HG02678 (cell line): Measurements from ENCODE around the gene TUBE1.
"Not testable (repeated sequence)": the region's sequence is repeated elsewhere in the genome, so short reads cannot be mapped to it uniquely, and the experiment has no call there.

ENCODE experiments used
- ATAC-seq: cut with Tn5 transposase; IDR thresholded peaks from one replicate; pipeline ENCODE4 v1.9.1; 2021; ENCODE audit warnings: mild to moderate bottlenecking, moderate library complexity; ENCODE audit not compliant: unreplicated experiment

Gene TUBE1, protein sequence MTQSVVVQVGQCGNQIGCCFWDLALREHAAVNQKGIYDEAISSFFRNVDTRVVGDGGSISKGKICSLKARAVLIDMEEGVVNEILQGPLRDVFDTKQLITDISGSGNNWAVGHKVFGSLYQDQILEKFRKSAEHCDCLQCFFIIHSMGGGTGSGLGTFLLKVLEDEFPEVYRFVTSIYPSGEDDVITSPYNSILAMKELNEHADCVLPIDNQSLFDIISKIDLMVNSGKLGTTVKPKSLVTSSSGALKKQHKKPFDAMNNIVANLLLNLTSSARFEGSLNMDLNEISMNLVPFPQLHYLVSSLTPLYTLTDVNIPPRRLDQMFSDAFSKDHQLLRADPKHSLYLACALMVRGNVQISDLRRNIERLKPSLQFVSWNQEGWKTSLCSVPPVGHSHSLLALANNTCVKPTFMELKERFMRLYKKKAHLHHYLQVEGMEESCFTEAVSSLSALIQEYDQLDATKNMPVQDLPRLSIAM

DNA sequence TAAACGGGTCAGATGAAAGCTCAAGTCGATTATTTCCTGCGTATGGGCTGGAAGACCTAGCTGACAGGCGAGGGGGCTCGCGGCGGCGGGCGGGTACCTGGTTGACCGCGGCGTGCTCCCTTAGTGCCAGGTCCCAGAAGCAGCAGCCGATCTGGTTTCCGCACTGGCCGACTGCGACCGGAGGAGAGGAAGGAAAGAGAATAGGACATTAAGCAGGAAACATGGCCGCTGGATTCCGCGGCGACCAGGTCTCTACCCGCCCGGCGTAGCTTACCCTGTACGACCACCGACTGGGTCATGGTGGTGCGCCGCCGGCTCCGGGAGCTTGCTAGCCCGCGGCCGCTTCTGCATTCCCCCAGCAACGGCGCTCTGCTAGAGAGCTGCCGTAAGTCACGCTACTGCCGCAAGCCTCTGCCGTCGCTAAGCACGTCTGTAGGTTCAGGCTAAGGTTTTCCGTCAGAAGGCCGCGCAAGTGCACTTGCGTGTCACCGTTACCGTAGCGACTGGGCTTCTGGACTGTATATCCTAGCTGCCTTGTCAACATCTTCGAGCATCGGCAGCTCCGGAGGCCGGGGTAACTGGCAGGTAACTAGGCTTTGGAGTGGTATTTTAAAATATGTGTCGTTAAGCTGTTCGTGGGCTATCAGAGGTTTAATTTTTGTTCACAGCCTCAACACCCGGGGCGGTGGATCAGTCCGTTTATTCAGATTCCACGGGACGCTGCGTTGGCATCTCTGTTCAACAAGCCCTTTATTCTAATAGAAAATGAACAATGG, at the start of gene TUBE1, which contains the start of gene FAM229B:
Gene TUBE1, minus strand, starts transcription at position 347 of the 776 bp plus-strand sequence. Its CDS starts 48 bp downstream, at position 299.
Gene FAM229B, plus strand, starts transcription at position 456 of the 776 bp plus-strand sequence. CDS start 11,693 bp downstream, outside the sequence.
- peak; percentile 97 for ATAC-seq

DNA sequence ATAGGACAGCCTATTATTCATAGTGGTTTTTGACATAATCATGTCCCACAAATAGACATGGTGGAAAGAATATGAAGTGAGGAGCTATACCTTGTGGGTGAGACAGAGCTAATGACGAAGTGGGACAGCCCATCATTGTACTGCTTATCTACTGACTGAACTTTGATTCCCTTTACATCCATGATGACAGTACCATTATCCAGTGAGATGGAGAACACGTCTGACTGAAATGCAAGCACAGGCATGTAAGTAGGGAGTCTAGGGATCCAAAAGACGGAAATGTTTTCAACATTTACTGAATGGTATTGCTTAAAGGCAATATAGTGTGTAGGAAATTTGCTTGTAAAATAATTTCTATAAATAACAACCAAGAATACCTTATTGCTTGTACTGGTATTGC, 43.6 kb upstream of the TUBE1 start:
- ATAC-seq = no peak

DNA sequence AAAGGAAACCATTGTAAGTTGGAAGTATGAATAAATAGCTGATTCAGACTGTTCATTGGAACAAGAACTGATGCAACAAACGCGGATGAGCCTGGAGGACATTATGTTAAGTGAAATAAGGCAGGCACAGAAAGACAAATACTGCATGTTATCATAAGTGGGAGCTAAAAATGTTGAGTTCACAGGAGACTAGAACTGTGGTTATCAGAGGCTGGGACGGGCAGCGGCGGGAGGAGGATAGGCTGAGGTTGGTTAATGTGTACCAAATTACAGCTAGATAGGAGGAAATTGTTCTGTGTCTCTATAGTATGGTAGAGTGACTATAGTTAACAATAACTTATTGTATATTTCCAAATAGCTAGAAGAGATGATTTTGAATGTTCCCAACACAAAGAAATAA, 40.9 kb upstream of the TUBE1 start:
- ATAC-seq = no peak

DNA sequence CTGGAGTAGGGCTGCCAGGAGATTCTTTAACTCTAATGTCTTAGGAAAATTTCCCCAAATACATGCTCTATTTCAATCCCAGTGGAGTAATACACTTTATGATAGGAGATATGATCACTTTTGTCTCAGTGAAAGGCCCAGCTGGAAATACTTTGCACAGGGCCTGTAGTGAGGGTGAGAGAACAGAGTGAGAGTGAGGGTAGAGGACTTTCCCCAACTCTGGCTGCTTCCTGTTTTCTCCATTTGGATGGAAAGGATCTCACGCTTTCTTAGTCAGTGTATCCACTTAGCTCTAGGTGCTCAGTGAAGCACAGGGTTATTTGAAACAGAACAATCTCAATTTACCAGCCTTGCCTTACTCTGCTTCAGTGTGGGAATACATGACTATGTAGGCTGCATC, 36.7 kb upstream of the TUBE1 start:
- ATAC-seq = no peak

DNA sequence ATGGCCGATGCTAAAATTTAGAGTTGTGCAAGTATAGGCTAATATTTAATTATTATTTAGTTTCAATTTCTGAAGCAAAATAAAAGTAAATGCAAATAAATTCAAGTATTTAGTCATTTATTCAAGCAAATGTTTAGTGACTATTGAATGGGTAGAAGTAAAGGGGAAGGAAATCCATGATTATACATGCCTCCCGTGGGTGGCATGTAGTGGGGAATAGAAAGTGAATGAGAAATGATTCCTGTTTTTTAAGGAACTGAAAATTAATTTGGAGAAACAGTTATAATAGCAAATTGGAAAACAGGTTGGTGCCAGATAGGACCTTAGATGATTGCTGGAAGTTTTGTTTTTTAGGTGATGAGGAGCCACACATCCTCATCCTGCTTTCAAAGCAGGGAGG, 35.5 kb upstream of the TUBE1 start:
- no peak for ATAC-seq

DNA sequence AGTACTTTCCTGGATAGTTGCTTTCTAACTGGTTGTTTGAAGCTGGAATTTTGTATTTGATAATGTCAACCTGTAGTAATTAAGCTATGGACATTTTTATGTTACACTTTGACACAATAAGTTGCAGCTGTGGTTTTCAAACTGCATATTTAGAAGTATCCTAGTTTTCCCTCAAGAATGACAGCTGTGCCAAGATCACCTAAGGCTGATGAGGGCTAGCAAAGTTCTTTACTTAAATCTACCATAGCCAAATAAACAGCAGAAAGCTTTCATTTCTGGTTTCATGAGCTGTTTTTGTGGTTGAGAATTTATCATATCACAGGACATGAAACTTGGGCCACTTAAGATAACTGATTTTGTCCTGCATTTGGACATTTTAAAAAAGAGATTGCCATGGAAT, 30.8 kb upstream of the TUBE1 start:
- ATAC-seq = no peak

DNA sequence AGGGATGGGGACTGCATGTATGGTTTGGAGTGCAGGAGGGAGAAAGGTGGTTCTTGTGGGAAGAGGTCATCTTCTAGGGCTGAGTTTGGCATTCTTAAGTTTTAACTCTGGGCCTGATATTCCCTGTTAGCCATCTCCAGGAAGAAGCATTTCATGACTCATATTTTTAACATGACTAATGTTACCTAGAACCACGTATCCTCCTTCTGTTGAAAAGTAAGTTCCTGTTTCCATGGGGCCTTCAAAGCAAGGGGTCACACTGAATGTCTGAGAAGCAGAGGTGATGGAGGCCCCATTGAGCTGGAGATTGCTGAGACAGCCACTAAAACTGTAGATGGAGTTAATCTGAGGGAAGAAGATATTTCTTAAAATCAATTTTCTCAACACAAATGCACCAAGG, 30.3 kb upstream of the TUBE1 start:
- no peak for ATAC-seq

DNA sequence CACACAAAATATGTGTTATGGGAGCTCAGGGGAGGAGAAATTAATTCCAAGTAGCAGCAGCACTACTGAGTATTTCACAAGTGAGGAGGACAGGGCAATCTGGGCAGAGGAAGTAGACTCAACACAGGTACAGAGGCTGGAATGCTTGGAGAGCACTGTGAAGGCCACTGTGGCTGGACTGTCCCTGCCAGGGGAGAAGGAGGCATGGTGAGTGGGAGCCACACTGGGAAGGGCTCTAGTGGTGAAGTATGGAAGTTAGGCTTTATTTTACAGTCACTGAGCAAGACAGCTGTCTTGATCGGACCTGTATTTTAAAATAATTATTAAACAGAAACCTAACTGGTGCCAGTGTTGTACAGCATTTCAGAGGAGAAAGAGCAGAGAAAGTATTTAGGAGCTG, 28.9 kb upstream of the TUBE1 start:
- ATAC-seq = no peak

DNA sequence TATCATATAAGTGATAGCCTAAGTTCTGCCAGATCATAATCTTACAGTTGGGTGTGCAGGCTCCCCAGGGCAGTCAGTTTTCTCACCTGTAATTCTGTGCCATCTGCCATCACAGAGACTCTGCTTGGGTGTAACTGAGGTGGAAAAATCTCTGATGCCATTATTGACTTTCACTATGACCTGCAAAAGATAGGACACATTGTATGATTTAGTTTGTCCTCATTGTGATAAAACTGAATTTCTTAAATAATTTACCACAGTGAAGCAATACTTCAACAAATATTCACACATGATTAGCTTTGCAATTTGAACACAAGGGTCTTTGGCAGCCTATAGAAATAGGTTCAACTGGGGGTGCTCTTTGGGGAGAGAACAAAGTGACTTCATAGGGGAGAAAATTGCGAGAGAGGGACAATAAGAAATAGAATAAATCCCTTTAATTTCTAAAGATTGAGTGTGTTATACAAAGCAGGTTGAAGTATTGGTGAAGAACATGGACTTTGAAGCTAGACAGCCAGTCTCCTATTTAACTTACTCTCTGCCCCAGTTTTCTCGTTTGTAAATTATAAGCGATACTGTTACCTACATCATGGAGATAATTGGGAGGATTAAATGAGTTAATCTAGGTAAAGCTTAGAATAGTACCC, 27.4 kb upstream of the TUBE1 start:
- no peak for ATAC-seq

DNA sequence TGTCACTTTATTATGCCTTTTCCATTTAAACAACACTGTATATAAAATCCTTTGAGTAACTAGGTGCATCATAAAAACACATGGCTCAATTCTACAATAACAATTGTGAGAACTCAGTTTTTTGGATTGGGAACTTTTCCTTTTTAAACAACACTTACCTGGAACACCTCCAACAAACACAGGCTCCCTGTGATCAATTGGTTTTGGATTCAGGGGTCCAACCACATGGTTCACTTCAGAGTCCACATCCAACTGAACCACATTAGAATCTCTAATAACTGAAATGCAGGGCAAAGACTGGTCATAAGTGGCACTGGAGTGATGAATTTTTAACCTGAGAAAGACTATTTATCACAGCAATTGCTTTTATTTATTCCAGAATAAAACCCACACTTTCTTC, 26.6 kb upstream of the TUBE1 start:
- no peak for ATAC-seq

DNA sequence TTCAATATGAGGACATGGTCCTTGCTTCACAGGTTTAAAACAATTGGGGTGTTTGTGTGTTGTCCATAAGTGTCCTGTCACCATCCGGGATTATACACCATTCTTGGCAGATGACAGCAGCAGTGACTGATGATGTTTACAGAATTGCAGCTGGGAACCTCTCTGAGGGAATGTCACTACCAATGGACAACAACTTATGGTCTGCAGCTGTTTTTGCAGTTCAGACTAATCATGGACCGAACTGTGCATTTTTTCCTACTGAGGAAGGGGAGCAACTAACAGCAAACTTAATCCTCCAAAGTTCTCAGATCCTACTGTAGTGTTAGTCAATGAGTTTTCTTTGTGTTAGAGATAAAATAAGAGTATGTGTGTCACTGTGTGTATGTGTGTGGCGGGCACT, 26.1 kb upstream of the TUBE1 start:
- no peak for ATAC-seq

DNA sequence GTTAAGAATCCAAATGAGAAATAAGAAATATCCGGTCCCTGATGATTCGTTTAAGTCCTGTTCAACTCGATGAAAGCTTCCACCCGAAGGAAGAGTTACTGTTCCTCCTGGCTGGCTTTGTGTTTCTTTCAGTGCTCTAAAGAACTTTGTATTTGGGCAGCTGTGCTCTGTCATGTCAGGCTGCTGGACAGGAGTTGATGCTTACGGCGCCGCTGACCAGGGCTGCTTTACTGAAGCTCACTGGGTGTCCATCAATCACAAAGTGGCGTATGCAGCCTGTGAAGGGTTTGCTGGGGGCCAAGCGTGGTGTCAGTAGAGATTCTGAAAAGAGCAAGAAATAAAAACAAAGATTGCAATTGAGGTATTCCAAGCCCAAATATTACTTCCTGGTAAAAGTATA, 22.0 kb upstream of the TUBE1 start:
- ATAC-seq = no peak

DNA sequence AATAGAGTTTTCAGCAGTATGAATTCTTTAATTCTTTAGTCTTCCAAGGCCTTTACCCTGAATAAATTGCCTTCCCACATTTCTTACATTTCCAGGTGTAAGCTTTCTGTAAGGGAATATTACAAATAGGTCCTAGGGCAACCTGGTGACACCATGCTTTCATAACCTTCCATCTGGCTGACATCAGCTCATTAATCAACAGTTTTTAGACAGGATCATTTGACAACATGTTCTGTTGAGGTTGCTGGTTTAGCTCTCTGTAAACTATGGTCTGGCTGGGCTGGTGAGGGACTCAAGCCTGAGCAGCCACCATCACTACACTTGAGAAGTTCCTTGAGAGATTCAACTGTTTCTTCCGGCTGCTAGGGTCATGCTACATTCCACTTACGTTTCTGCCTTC, 19.3 kb upstream of the TUBE1 start:
- no peak for ATAC-seq

DNA sequence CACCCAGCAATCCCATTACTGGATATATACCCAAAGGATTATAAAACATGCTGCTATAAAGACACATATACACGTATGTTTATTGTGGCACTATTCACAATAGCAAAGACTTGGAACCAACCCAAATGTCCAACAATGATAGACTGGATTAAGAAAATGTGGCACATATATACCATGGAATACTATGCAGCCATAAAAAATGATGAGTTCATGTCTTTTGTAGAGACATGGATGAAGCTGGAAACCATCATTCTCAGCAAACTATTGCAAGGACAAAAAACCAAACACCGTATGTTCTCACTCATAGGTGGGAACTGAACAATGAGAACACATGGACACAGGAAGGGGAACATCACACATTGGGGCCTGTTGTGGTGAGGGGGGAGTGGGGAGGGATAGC, 18.7 kb upstream of the TUBE1 start:
- ATAC-seq = not testable (repeated sequence)

DNA sequence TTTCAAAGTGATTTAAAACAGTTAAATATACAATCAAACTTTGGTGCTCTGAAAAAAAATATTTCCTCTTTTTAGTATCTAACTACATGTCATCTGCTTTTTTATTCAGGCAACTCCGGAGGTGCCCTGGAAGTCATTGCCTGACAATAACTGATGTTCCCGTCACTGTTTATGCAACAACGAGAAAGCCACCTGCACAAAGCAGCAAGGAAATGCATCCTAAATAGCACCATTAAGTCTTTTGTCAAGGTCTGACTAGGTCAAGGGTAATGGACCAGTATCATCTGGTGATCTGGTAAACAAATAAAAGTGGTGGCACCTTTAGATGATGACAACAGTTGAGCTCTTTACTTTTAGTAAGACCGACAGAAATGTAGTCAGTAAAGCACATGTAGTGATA, 13.3 kb upstream of the TUBE1 start:
- no peak for ATAC-seq

DNA sequence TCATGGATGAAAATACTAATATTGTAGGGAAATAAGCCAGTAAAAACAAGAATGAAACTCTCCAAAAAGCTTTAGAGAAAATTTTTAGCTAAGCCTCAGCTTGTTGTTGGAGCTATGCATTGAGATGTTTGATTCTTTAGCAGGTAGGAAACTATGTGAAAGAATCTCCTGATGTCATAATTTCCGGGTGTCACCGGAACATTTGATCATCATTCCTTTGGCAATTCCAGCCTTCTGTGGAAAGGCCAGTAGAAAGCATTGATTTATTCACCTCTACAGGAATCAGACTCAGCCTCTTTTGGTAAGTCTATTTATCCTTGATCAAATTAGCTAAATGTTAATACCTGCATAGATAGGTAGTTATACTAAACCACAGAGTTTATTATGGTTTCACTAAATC, 9.6 kb upstream of the TUBE1 start:
- ATAC-seq = no peak

DNA sequence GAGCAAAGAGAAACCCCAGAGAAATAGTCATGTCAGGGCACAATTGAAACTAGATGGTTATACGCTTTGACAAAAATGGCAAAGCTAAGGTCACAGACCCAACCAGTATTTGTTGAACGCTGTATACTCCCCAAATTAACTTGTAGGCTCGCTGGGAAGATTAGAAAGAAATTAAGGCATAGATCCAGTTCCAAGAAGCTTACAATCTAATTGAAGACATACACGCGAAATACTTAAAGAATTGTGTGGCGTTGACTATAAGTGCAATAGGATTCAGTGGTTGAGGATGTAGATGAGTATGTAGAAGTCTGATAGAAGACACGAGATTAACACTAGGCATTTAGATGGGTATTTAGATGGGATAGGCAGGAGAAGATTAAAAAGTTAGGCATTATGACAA, 634 bp upstream of the TUBE1 start:
- ATAC-seq = no peak

DNA sequence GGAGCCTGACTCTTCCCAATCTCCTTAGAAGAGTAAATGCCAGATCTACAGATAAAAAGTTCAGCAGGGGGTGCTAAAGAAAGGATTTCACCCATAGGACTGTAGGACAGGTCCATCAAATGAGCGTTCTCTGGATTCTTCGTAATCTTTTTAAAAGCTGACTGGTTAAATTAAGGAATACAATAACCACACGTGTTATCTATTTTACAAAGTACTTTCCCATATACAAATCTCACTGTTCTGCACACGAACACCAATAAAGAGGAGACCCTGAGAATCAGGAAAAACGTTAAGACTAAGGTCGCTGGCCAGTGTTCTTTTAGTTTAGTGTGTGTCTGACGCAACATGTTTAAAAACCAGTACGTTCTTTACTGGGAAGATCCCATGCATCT, 542 bp downstream of the TUBE1 start:
- peak; percentile 22 for ATAC-seq

DNA sequence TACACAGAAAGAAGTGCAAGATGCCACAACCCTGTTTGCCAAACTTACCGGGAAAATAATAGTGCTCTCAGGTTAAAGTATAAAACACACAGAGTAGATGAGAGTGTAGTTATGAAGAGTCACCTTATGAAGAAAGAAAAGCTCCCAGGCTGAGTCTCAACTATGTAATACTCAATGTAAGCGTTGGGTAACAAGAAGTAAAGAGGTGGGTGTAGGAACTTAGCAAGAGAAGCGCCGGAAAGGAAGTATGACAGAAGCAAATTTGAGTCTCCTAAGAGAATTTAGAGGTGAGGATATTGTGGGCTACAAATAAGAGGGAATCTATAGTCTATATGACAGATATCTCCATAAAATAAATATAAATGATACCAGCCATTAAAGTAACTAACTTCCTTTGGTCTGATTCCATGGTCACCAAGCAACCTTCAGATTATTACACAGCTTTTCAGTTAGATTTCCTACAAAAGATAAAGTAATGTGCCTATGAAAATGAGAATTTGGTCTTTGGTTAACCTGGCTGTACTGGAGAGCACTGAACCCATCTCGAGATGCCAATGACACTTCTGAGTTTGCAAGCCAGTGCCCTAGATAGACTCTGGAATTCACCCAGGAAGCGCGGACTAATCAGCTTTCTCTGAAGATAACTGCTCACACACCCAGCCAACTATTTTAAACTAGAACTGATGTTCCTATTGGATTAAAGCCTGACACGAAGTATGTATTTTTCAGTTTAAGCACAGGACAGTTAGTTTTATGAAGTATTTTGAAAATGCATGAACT, 1.8 kb downstream of the TUBE1 start:
- no peak for ATAC-seq

DNA sequence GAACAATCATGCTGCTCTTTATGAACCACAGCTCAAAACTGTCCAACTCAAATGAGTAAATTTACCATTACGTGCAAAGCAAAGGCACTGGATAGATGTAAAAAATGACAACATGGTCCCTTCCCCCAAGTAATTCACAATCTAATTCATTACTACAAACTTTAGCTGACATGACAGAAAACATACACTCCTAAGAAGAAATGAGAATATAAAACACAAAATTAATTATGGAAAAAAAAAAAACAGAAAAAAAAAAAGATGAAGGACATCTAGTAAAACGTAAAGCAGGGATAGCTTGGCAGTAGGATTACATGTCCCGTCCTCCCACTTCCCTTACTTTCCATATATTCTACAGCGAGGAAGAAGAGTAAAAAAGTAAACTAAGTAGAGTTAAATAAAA, 5.7 kb downstream of the TUBE1 start:
- no peak for ATAC-seq

DNA sequence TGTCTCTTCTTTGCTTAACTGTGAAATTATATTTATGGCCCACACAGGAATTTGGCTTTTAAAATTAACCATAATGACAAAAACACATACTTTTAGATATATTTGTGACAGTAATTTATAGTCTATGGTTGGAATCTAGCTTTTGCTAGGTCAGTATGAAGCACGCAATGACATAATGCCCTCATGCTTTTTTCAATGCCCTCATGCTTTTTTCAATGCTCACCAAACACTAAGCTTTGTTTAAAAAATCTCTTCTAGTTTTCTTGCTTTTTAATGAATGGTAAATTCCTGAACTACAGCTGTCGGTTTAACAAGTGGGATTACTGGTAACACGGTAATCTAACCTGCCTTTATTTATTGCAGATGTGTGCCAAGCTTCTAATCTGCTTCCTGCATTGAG, 20.7 kb downstream of the TUBE1 start:
- no peak for ATAC-seq
